H1 (cell line): ENCODE measurements around the gene ARID4B. TPM values are rescaled to one million over a fixed set of nuclear protein-coding genes. Genes with fewer than 3 reads are reported as not detected.

Experiments used
- ATF2 ChIP-seq: IDR thresholded peaks from 2 replicates; pipeline ENCODE4 v1.6.1; 2012; ENCODE audit warnings: low read length, inconsistent platforms
- E2F6 ChIP-seq: IDR thresholded peaks from 2 replicates; pipeline ENCODE4 v1.6.1; 2012; ENCODE audit warnings: inconsistent platforms
- FOSL1 ChIP-seq: IDR thresholded peaks from 2 replicates; pipeline ENCODE4 v1.6.1; 2011; ENCODE audit warnings: mild to moderate bottlenecking, low read depth, low read length, moderate library complexity; ENCODE audit not compliant: insufficient read depth
- MAX ChIP-seq: IDR thresholded peaks from 2 replicates; pipeline ENCODE4 v1.6.1; 2012; ENCODE audit warnings: inconsistent platforms
- NANOG ChIP-seq: IDR thresholded peaks from 2 replicates; pipeline ENCODE4 v1.6.1; 2011; ENCODE audit warnings: low read length, low read depth, mild to moderate bottlenecking, inconsistent platforms; ENCODE audit not compliant: insufficient read depth, poor library complexity, severe bottlenecking
- polyA plus RNA-seq, 7 experiments: library from polyadenylated mRNA; depleted of rRNA in 3 of 7; stranded (reverse) in 5 of 7; unstranded in 2 of 7; fragments of >200 nt in 5 of 7; fragments of 200-250 nt in 2 of 7; gene quantifications; 1 replicate in 5 of 7; 2 replicates in 1 of 7; 4 replicates in 1 of 7; pipeline versions ENCODE4 v1.2.1 to v1.2.3, GENCODE V29; 2011 to 2013; ENCODE audit warnings: missing spikeins in 2 of 7, mixed read lengths in 2 of 7
- total RNA-seq: library from RNA; stranded (reverse); fragmentation: NEBNext Ultra II Directional; extraction: Animal tissue kit (Norgen Biotek cat#: 25700); gene quantifications from 2 replicates; pipeline ENCODE4 v1.2.1, GENCODE V29; 2021

Gene ARID4B
- total and polyA plus RNA-seq, 2 of the 8 experiments (the other 6 are each of a cell fraction or from before 2014, with no cell fraction given) = 5.1 to 28.8 TPM

- TF ChIP-seq MAX (peak; percentile 69; the same call in 1 of the 2 replicates), NANOG (no peak), FOSL1 (no peak), E2F6 (peak; percentile 53; the same call in 1 of the 2 replicates), ATF2 (no peak)
- TF ChIP-seq, all 59 proteins: peak for 3
These were observed 47.5 kb downstream of the ARID4B start (continued) for GRCh38 chr1:235280467-235280866.
